IMR-90 (cell line): ENCODE measurements around the gene SLC16A5. TPM values are rescaled to one million over a fixed set of nuclear protein-coding genes. Genes with fewer than 3 reads are reported as not detected.

Experiments used
- ATAC-seq: fragments of 200-7000 bp; cut with Tn5 transposase; 2 replicates; pipeline ENCODE4 v1.9.1; 2020; ENCODE audit warnings: low read depth, mild to moderate bottlenecking, moderate library complexity
- BruUV-seq: library from RNA; stranded (reverse); fragments of 400-500 nt; replicated peaks from 2 replicates; lab custom pipeline; 2021; lab: Mats Ljungman, UMichigan
- CTCF ChIA-PET: fragments of 300-600 bp; formaldehyde crosslinking; extraction: SDS; loops from one replicate; lab custom pipeline; 2021; ENCODE audit warnings: antibody characterized with exemption; lab: Yijun Ruan, JAX
- POLR2A ChIA-PET: fragments of 300-600 bp; sonication (Branson Sonifier 250); formaldehyde crosslinking; loops from one replicate; lab custom pipeline; 2022; ENCODE audit warnings: antibody characterized with exemption; ENCODE audit not compliant: unreplicated experiment; lab: Charles Lee
- DNase-seq: peaks from one replicate; pipeline ENCODE4 v3.0.0; 2013
- H2AFZ ChIP-seq: replicated peaks from 2 replicates; pipeline ENCODE3; 2013; ENCODE audit warnings: low read length, mild to moderate bottlenecking; ENCODE audit not compliant: poor library complexity
- H2AK5ac ChIP-seq: 2 replicates; pipeline ENCODE4 v1.6.1; 2013; ENCODE audit warnings: low read depth, low read length, inconsistent platforms
- H2AK9ac ChIP-seq: replicated peaks from 2 replicates; pipeline ENCODE3; 2013; ENCODE audit warnings: mild to moderate bottlenecking, low read depth, low read length, moderate library complexity; ENCODE audit not compliant: poor library complexity
- H2BK120ac ChIP-seq: 2 replicates; pipeline ENCODE4 v1.6.1; 2013; ENCODE audit warnings: low read depth, low read length, inconsistent platforms
- H2BK15ac ChIP-seq: 3 replicates; pipeline ENCODE4 v1.6.1; 2013; ENCODE audit warnings: low read depth, low read length, inconsistent platforms
- H2BK20ac ChIP-seq: 2 replicates; pipeline ENCODE4 v1.6.1; 2013; ENCODE audit warnings: low read depth, mild to moderate bottlenecking, inconsistent platforms, low read length, moderate library complexity
- H2BK5ac ChIP-seq: 2 replicates; pipeline ENCODE4 v1.6.1; 2013; ENCODE audit warnings: mild to moderate bottlenecking, low read depth, low read length, inconsistent platforms; ENCODE audit not compliant: poor library complexity, severe bottlenecking
- H3K14ac ChIP-seq: replicated peaks from 2 replicates; pipeline ENCODE4 v1.6.1; 2013; ENCODE audit warnings: low read depth, low read length, inconsistent platforms
- H3K18ac ChIP-seq: 2 replicates; pipeline ENCODE4 v1.6.1; 2013; ENCODE audit warnings: low read depth, low read length, control low read depth
- H3K23ac ChIP-seq: 2 replicates; pipeline ENCODE4 v1.6.1; 2013; ENCODE audit warnings: low read depth, low read length, inconsistent platforms
- H3K27ac ChIP-seq: 2 replicates; pipeline ENCODE4 v1.5.1; 2013; ENCODE audit warnings: mild to moderate bottlenecking, control low read depth, low read length; ENCODE audit not compliant: insufficient read depth
- H3K27me3 ChIP-seq: 2 replicates; pipeline ENCODE4 v1.6.1; 2013; ENCODE audit warnings: low read length; ENCODE audit not compliant: control insufficient read depth, insufficient read depth
- H3K36me3 ChIP-seq: 2 replicates; pipeline ENCODE4 v1.6.1; 2013; ENCODE audit warnings: low read length, mixed read lengths; ENCODE audit not compliant: control insufficient read depth, insufficient read depth
- H3K4ac ChIP-seq: 2 replicates; pipeline ENCODE4 v1.6.1; 2013; ENCODE audit warnings: low read depth, low read length, inconsistent platforms
- H3K4me1 ChIP-seq: 2 replicates; pipeline ENCODE4 v1.6.1; 2013; ENCODE audit warnings: low read length, mixed read lengths; ENCODE audit not compliant: control insufficient read depth, insufficient read depth
- H3K4me2 ChIP-seq: 2 replicates; pipeline ENCODE4 v1.6.1; 2013; ENCODE audit warnings: low read depth, mild to moderate bottlenecking, control low read depth, low read length, moderate library complexity
- H3K4me3 ChIP-seq: 2 replicates; pipeline ENCODE4 v1.5.1; 2013; ENCODE audit warnings: low read depth, mild to moderate bottlenecking, control low read depth, low read length, moderate library complexity; ENCODE audit not compliant: insufficient read depth
- H3K56ac ChIP-seq: 2 replicates; pipeline ENCODE4 v1.6.1; 2013; ENCODE audit warnings: low read length, inconsistent platforms; ENCODE audit not compliant: insufficient read depth; ENCODE audit errors: extremely low read depth
- H3K79me1 ChIP-seq, 2 experiments: 2 replicates each; pipeline ENCODE4 v1.6.1; 2013; ENCODE audit warnings: low read length in 2 of 2, inconsistent platforms in 1 of 2, low read depth in 1 of 2
- H3K9ac ChIP-seq: 2 replicates; pipeline ENCODE4 v1.6.1; 2013; ENCODE audit warnings: low read depth, low read length, control low read depth
- H3K9me1 ChIP-seq: 2 replicates; pipeline ENCODE4 v1.6.1; 2013; ENCODE audit warnings: low read length, inconsistent platforms; ENCODE audit not compliant: insufficient read depth
- H3K9me3 ChIP-seq: 2 replicates; pipeline ENCODE4 v1.6.1; 2013; ENCODE audit warnings: low read length; ENCODE audit not compliant: control insufficient read depth, insufficient read depth
- H4K20me1 ChIP-seq: 2 replicates; pipeline ENCODE4 v1.6.1; 2013; ENCODE audit warnings: low read length, inconsistent platforms; ENCODE audit not compliant: insufficient read depth
- H4K5ac ChIP-seq: 2 replicates; pipeline ENCODE4 v1.6.1; 2013; ENCODE audit warnings: mild to moderate bottlenecking, low read depth, low read length, control low read depth
- H4K8ac ChIP-seq, 2 experiments: 2 replicates each; pipeline ENCODE4 v1.6.1; 2013; ENCODE audit warnings: low read depth in 2 of 2, low read length in 2 of 2, control low read depth in 1 of 2, inconsistent platforms in 1 of 2
- H4K91ac ChIP-seq: 2 replicates; pipeline ENCODE4 v1.6.1; 2013; ENCODE audit warnings: low read depth, low read length, inconsistent platforms; ENCODE audit not compliant: insufficient read depth
- BHLHE40 ChIP-seq: fragments of 150-350 bp; IDR thresholded peaks from 2 replicates; pipeline ENCODE4 v1.6.1; 2016; ENCODE audit warnings: mild to moderate bottlenecking, low read depth, low read length
- CHD1 ChIP-seq: IDR thresholded peaks from 2 replicates; pipeline ENCODE4 v1.6.1; 2012; ENCODE audit warnings: low read depth, low read length, improper control_type of control experiment
- FOS ChIP-seq: fragments of 150-350 bp; IDR thresholded peaks from 2 replicates; pipeline ENCODE4 v1.6.1; 2016; ENCODE audit warnings: low read depth, low read length
- MAZ ChIP-seq: IDR thresholded peaks from 2 replicates; pipeline ENCODE4 v1.6.1; 2012; ENCODE audit warnings: low read depth, mild to moderate bottlenecking, low read length, improper control_type of control experiment, moderate library complexity, borderline replicate concordance
- POLR2A ChIP-seq: IDR thresholded peaks from 2 replicates; pipeline ENCODE4 v1.6.1; 2012; ENCODE audit warnings: mild to moderate bottlenecking, low read depth, low read length
- RAD21 ChIP-seq: IDR thresholded peaks from 2 replicates; pipeline ENCODE4 v1.6.1; 2012; ENCODE audit warnings: low read length, improper control_type of control experiment
- RCOR1 ChIP-seq: IDR thresholded peaks from 2 replicates; pipeline ENCODE4 v1.6.1; 2012; ENCODE audit warnings: mild to moderate bottlenecking, low read length, improper control_type of control experiment; ENCODE audit not compliant: insufficient replicate concordance
- SMC3 ChIP-seq: fragments of 150-350 bp; IDR thresholded peaks from 2 replicates; pipeline ENCODE4 v1.6.1; 2016; ENCODE audit warnings: low read depth, mild to moderate bottlenecking, antibody characterized with exemption, low read length, moderate library complexity
- WGBS, 2 experiments: methylation state at CpG; one replicate each; pipeline versions ENCODE4 v1.1.5 to v1.1.7; 2013; ENCODE audit warnings: missing lambda C conversion rate in 2 of 2; ENCODE audit not compliant: insufficient read length in 1 of 2; ENCODE audit errors: extremely low coverage in 2 of 2; 5-methylcytosine and 5-hydroxymethylcytosine counted together
- dilution Hi-C: fragments of 300-500 bp; cut with HindIII; formaldehyde crosslinking; loops from one replicate; pipeline ENCODE4 v1.14.3; 2018; ENCODE audit warnings: low sequenced_read_pairs; ENCODE audit not compliant: unreplicated experiment
- in situ Hi-C: fragments of 300-500 bp; cut with MboI; formaldehyde crosslinking; loops from 3 replicates; pipeline ENCODE4 v1.14.3; 2019; ENCODE audit warnings: low sequenced_read_pairs, inconsistent platforms, mixed read lengths
- intact Hi-C: fragments of 100-400 bp; cut with micrococcal nuclease; formaldehyde crosslinking; loops from 2 replicates; pipeline ENCODE4 v1.10.0; 2022
- polyA plus RNA-seq, 3 experiments: library from polyadenylated mRNA; depleted of rRNA; stranded (reverse); fragments of >200 nt; gene quantifications; 2 replicates each; pipeline ENCODE4 v1.2.3, GENCODE V29; 2012; ENCODE audit warnings: low replicate concordance in 1 of 3
- total RNA-seq: library from RNA; depleted of rRNA; stranded (reverse); fragments of >200 nt; gene quantifications from 2 replicates; pipeline ENCODE4 v1.2.3, GENCODE V29; 2012
- TF ChIP-seq, protein P1 (sequence below): fragments of 150-350 bp; IDR thresholded peaks from 2 replicates; pipeline ENCODE4 v1.6.1; 2017; ENCODE audit warnings: mild to moderate bottlenecking, antibody characterized with exemption, low read length, low read depth
- TF ChIP-seq, protein P2 (sequence below): fragments of 150-350 bp; IDR thresholded peaks from 2 replicates; pipeline ENCODE4 v1.6.1; 2016; ENCODE audit warnings: low read depth, mild to moderate bottlenecking, low read length, moderate library complexity, borderline replicate concordance
- TF ChIP-seq, protein P3 (sequence below): conservative IDR thresholded peaks from 2 replicates; pipeline ENCODE4 v1.5.1; 2012; ENCODE audit warnings: mild to moderate bottlenecking, low read depth, low read length, improper control_type of control experiment

SLC16A5 gene
- total and polyA plus RNA-seq, 2 of the 4 experiments (the other 2 are of a cell fraction): 1.8 to 7.1 TPM

DNA sequence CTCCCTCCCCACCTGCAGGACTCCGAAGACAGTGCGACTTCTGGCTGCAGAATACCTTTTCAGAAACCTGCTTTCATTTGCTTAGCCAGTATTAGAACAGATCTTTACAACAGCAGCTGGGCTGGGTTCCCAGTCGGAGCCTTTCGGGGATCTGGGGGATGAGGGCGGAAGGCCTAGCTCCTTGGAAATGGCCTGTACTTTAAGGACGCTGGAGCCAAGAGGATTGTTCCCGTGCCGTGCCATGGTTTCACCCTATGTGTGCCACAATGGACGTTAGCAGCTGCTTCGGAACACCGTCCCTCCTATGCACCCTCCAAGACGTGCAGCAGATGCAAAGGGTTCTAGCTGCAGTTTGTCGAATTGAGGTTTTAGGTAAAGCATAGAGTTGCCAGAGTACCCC, 24.6 kb upstream of the SLC16A5 start:
- DNase-seq: no peak
- no peak for ATAC-seq
- Histone ChIP-seq H3K4me1 (peaks cover 6% of the 10 kb centered on the region; the same call in 1 of the 2 replicates), H3K14ac (no peak overlapping the region), H3K4me3 (no peak overlapping the region), H3K9me3 (no peaks in the 10 kb centered on the region), H4K8ac (no peak overlapping the region), H3K4ac (no peak overlapping the region), H2AK9ac (no peak overlapping the region), H3K4me2 (no peak overlapping the region), H3K27ac (no peak overlapping the region), H3K9ac (no peak overlapping the region), H2BK120ac (no peak overlapping the region), H4K5ac (no peak overlapping the region), H4K20me1 (no peaks in the 10 kb centered on the region), H3K23ac (no peak overlapping the region), H2BK20ac (no peak overlapping the region), H3K79me1 (peaks cover 3 to 5% of the 10 kb centered on the region in 2 experiments; a peak in 3 of 4 replicates), H3K9me1 (0 out of 2 replicates have a peak, but pooled peaks cover 3% of the 10 kb centered on the region), H2AFZ (no peak overlapping the region), H2BK15ac (no peak overlapping the region), H3K18ac (no peak overlapping the region), H3K36me3 (peaks cover 46% of the 10 kb centered on the region), H2AK5ac (no peak overlapping the region), H2BK5ac (no peak overlapping the region), H4K91ac (no peak overlapping the region), H3K56ac (no peak overlapping the region), H3K27me3 (no peaks in the 10 kb centered on the region)
- BruUV-seq: no TSS peak
- ChIA-PET CTCF (interaction anchor here (1.1 kb wide), 1 partner anchor 42 kb away, joined by 3 read pairs; no protein-coding TSS in a partner anchor), POLR2A (no interaction called here)
- intact Hi-C loops (loop anchor here (5.0 to 10.0 kb wide), 2 partner anchors 49 to 142 kb away; partner anchors contain the start of gene NUP85), dilution Hi-C loops (no loop called here), in situ Hi-C loops (loop anchor here (10.0 to 25.0 kb wide), 2 partner anchors 142 to 349 kb away; partner anchors contain the start of genes GRB2 and NUP85)
- WGBS, 2 experiments: 89% methylated on average over 4 of the region's 13 CpGs; no CpG with 5 or more reads in 1 of the 2 experiments
- TF ChIP-seq MAZ (no peak), BHLHE40 (no peak), FOS (no peak), SMC3 (no peak), CHD1 (no peak), RAD21 (no peak), POLR2A (no peak), RCOR1 (no peak)
- TF ChIP-seq, protein P1, sequence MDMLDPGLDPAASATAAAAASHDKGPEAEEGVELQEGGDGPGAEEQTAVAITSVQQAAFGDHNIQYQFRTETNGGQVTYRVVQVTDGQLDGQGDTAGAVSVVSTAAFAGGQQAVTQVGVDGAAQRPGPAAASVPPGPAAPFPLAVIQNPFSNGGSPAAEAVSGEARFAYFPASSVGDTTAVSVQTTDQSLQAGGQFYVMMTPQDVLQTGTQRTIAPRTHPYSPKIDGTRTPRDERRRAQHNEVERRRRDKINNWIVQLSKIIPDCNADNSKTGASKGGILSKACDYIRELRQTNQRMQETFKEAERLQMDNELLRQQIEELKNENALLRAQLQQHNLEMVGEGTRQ: no peak
- TF ChIP-seq, protein P2, sequence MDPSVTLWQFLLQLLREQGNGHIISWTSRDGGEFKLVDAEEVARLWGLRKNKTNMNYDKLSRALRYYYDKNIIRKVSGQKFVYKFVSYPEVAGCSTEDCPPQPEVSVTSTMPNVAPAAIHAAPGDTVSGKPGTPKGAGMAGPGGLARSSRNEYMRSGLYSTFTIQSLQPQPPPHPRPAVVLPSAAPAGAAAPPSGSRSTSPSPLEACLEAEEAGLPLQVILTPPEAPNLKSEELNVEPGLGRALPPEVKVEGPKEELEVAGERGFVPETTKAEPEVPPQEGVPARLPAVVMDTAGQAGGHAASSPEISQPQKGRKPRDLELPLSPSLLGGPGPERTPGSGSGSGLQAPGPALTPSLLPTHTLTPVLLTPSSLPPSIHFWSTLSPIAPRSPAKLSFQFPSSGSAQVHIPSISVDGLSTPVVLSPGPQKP: no peak
- TF ChIP-seq, protein P3, sequence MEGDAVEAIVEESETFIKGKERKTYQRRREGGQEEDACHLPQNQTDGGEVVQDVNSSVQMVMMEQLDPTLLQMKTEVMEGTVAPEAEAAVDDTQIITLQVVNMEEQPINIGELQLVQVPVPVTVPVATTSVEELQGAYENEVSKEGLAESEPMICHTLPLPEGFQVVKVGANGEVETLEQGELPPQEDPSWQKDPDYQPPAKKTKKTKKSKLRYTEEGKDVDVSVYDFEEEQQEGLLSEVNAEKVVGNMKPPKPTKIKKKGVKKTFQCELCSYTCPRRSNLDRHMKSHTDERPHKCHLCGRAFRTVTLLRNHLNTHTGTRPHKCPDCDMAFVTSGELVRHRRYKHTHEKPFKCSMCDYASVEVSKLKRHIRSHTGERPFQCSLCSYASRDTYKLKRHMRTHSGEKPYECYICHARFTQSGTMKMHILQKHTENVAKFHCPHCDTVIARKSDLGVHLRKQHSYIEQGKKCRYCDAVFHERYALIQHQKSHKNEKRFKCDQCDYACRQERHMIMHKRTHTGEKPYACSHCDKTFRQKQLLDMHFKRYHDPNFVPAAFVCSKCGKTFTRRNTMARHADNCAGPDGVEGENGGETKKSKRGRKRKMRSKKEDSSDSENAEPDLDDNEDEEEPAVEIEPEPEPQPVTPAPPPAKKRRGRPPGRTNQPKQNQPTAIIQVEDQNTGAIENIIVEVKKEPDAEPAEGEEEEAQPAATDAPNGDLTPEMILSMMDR: no peak
